ENCODE results near the gene ATAD1. TPM values are rescaled to one million over a fixed set of nuclear protein-coding genes. Genes with fewer than 3 reads are reported as not detected.

The ATAD1 gene
- total RNA-seq, 1 donor from 2014 or later = 63.2 TPM

DNA sequence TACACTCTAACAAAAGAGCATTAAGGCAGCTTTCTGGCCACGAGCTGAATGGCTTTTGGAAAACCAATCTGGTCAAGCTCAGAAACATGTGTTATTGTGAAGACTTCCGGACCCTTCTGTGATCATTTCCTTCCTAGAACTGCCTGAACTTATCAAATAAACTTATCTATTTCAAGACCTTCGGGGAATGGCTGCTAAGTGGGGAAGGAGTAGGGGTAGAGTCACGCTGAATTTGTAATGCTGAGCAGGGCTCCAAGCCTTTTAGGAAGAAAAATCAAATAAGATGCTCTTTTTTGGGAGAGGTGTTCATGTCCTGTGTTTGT is 101.7 kb downstream of the ATAD1 start:
- Mint-ChIP-seq H3K27ac (no peak overlapping the region), H3K4me1 (no peaks in the 10 kb centered on the region)

GRCh38 chr10:87715552-87716347 is 102.3 kb downstream of the ATAD1 start:
- Mint-ChIP-seq H3K27ac (no peak overlapping the region), H3K9me3 (no peaks in the 10 kb centered on the region), H3K27me3 (ENCODE audit: insufficient read depth, low read depth) (no peaks in the 10 kb centered on the region), H3K4me1 (no peaks in the 10 kb centered on the region), H3K36me3 (no peaks in the 10 kb centered on the region), H3K4me3 (no peak overlapping the region)
- Histone ChIP-seq H4K20me1 (ENCODE audit: low read depth) (no peaks in the 10 kb centered on the region), H3K9me3 (ENCODE audit: low read depth) (no peaks in the 10 kb centered on the region), H3K36me3 (no peaks in the 10 kb centered on the region), H3K4me2 (no peak overlapping the region), H3F3A (ENCODE audit: low read depth) (no peaks in the 10 kb centered on the region), H3K9ac (no peak overlapping the region), H3K27ac (no peak overlapping the region), H3K4me3 (no peak overlapping the region), H3K27me3 (no peaks in the 10 kb centered on the region), H2AFZ (replicated peaks) (no peak overlapping the region), H3K79me2 (ENCODE audit: low read depth) (no peaks in the 10 kb centered on the region), H3K4me1 (no peaks in the 10 kb centered on the region)
- TF ChIP-seq EZH2 (IDR thresholded peaks at IDR 0.05) = no peak
- no peak for TF ChIP-seq EZH2phosphoT487 (IDR thresholded peaks at IDR 0.05)
- TF ChIP-seq, protein P1, sequence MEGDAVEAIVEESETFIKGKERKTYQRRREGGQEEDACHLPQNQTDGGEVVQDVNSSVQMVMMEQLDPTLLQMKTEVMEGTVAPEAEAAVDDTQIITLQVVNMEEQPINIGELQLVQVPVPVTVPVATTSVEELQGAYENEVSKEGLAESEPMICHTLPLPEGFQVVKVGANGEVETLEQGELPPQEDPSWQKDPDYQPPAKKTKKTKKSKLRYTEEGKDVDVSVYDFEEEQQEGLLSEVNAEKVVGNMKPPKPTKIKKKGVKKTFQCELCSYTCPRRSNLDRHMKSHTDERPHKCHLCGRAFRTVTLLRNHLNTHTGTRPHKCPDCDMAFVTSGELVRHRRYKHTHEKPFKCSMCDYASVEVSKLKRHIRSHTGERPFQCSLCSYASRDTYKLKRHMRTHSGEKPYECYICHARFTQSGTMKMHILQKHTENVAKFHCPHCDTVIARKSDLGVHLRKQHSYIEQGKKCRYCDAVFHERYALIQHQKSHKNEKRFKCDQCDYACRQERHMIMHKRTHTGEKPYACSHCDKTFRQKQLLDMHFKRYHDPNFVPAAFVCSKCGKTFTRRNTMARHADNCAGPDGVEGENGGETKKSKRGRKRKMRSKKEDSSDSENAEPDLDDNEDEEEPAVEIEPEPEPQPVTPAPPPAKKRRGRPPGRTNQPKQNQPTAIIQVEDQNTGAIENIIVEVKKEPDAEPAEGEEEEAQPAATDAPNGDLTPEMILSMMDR (IDR thresholded peaks at IDR 0.05) = no peak
- DNase-seq (ENCODE audit: low spot score) = no peak

More for the DNA sequence above, 101.7 kb downstream of the ATAD1 start:
- no peak overlapping the region for H3K4me3 ChIP-seq
- H3K4me3 Mint-ChIP-seq = no peak overlapping the region
- H3K9me3 Mint-ChIP-seq = no peaks in the 10 kb centered on the region
- H3K9me3 ChIP-seq (ENCODE audit: low read depth) = no peaks in the 10 kb centered on the region
- no peaks in the 10 kb centered on the region for H3K4me1 ChIP-seq
- H4K20me1 ChIP-seq (ENCODE audit: low read depth) = no peaks in the 10 kb centered on the region
- H3K27me3 ChIP-seq = no peaks in the 10 kb centered on the region
- H2AFZ ChIP-seq (replicated peaks) = no peak overlapping the region
- H3K27ac ChIP-seq = no peak overlapping the region
- no peaks in the 10 kb centered on the region for H3K36me3 Mint-ChIP-seq
- no peaks in the 10 kb centered on the region for H3F3A ChIP-seq (ENCODE audit: low read depth)
- no peaks in the 10 kb centered on the region for H3K36me3 ChIP-seq
- H3K27me3 Mint-ChIP-seq (ENCODE audit: insufficient read depth, low read depth) = no peaks in the 10 kb centered on the region
- no peak overlapping the region for H3K4me2 ChIP-seq
- H3K79me2 ChIP-seq (ENCODE audit: low read depth) = no peaks in the 10 kb centered on the region
- TF ChIP-seq EZH2 (IDR thresholded peaks at IDR 0.05) = no peak
- TF ChIP-seq, protein P1 (IDR thresholded peaks at IDR 0.05) = no peak
- no peak for TF ChIP-seq EZH2phosphoT487 (IDR thresholded peaks at IDR 0.05)
- H3K9ac ChIP-seq = no peak overlapping the region
- no peak for DNase-seq (ENCODE audit: low spot score)

DNA sequence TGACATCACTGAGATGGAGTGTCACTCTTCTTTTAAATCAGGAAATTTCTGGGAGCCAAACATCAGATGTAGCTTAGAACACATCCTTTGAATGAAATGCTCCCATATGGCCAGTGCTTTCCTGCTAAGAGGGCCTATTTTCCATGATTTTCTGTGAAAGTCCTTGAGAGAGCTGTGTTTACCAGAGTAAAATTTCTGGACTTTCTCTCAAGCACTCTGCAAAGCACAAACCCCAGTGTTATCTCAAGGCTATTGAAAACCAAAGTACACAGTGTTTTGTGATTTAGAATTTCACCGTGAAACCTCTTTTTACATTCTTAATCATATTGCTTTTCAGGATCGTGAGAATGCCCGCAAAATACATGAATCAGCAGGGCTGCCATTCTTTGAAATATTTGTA is 104.3 kb downstream of the ATAD1 start:
- no peaks in the 10 kb centered on the region for H3K27me3 ChIP-seq
- Mint-ChIP-seq H3K4me1 (no peaks in the 10 kb centered on the region), H3K4me3 (no peak overlapping the region), H3K9me3 (no peaks in the 10 kb centered on the region), H3K27ac (no peak overlapping the region), H3K27me3 (ENCODE audit: insufficient read depth, low read depth) (no peaks in the 10 kb centered on the region), H3K36me3 (no peaks in the 10 kb centered on the region)
- no peak for TF ChIP-seq EZH2phosphoT487 (IDR thresholded peaks at IDR 0.05)
- H3K9ac ChIP-seq = no peak overlapping the region
- no peak overlapping the region for H3K27ac ChIP-seq
- H3F3A ChIP-seq (ENCODE audit: low read depth) = no peaks in the 10 kb centered on the region
- H3K4me2 ChIP-seq = no peak overlapping the region
- no peaks in the 10 kb centered on the region for H3K36me3 ChIP-seq
- no peak for DNase-seq (ENCODE audit: low spot score)
- H2AFZ ChIP-seq (replicated peaks) = no peak overlapping the region
- no peaks in the 10 kb centered on the region for H3K79me2 ChIP-seq (ENCODE audit: low read depth)
- no peaks in the 10 kb centered on the region for H4K20me1 ChIP-seq (ENCODE audit: low read depth)
- H3K4me3 ChIP-seq = no peak overlapping the region
- H3K9me3 ChIP-seq (ENCODE audit: low read depth) = no peaks in the 10 kb centered on the region
- H3K4me1 ChIP-seq = no peaks in the 10 kb centered on the region

GRCh38 chr10:87712913-87713616 is 105.0 kb downstream of the ATAD1 start:
- Histone ChIP-seq H3F3A (ENCODE audit: low read depth) (no peaks in the 10 kb centered on the region), H3K4me3 (no peak overlapping the region), H3K9ac (no peak overlapping the region), H3K27ac (no peak overlapping the region), H3K4me2 (no peak overlapping the region), H4K20me1 (ENCODE audit: low read depth) (no peaks in the 10 kb centered on the region), H3K36me3 (no peaks in the 10 kb centered on the region), H2AFZ (replicated peaks) (no peak overlapping the region), H3K4me1 (no peaks in the 10 kb centered on the region), H3K79me2 (ENCODE audit: low read depth) (no peaks in the 10 kb centered on the region), H3K9me3 (ENCODE audit: low read depth) (no peaks in the 10 kb centered on the region), H3K27me3 (no peaks in the 10 kb centered on the region)
- Mint-ChIP-seq H3K9me3 (no peaks in the 10 kb centered on the region), H3K27me3 (ENCODE audit: insufficient read depth, low read depth) (no peaks in the 10 kb centered on the region), H3K4me1 (no peaks in the 10 kb centered on the region), H3K4me3 (no peak overlapping the region), H3K36me3 (no peaks in the 10 kb centered on the region), H3K27ac (no peak overlapping the region)
- no peak for DNase-seq (ENCODE audit: low spot score)
- no peak for TF ChIP-seq EZH2phosphoT487 (IDR thresholded peaks at IDR 0.05)
- no peak for TF ChIP-seq EZH2 (IDR thresholded peaks at IDR 0.05)
- TF ChIP-seq, protein P1 (IDR thresholded peaks at IDR 0.05) = no peak
